Peyer's patch (tissue), 4 donors: ENCODE results near the gene SLC3A2. TPM values are rescaled to one million over a fixed set of nuclear protein-coding genes. Genes with fewer than 3 reads are reported as not detected.
A peak's percentile ranks its signal among the peaks of the same experiment; 100 is the strongest.
"Not testable (repeated sequence)": the region's sequence is repeated elsewhere in the genome, so short reads cannot be mapped to it uniquely, and the experiment has no call there.

Experiments
- DNase-seq, 3 donors: peaks; one replicate each; pipeline ENCODE4 v3.0.0-alpha.2; 2017 to 2019
- H3K27ac ChIP-seq, 4 donors: fragments of 200-600 bp; sonication (generic); one replicate each; pipeline ENCODE4 v1.5.1; 2016 to 2019
- H3K27me3 ChIP-seq, 2 donors: fragments of 200-600 bp; sonication (generic); one replicate each; pipeline ENCODE4 v1.5.1; 2019
- H3K36me3 ChIP-seq, 3 donors: fragments of 200-600 bp; sonication (generic); one replicate each; pipeline ENCODE4 v1.5.1; 2016 to 2019
- H3K4me1 ChIP-seq, 4 donors: fragments of 200-600 bp; sonication (generic); one replicate each; pipeline ENCODE4 v1.5.1; 2016 to 2019
- H3K4me3 ChIP-seq, 4 donors: fragments of 200-600 bp; sonication (generic); 1 replicate in 3 of 4; 2 replicates in 1 of 4; pipeline ENCODE4 v1.5.1; 2016 to 2019; ENCODE audit warnings: mild to moderate bottlenecking in 1 of 4
- H3K9me3 ChIP-seq, 4 donors: fragments of 200-600 bp; sonication (generic); one replicate each; pipeline ENCODE4 v1.5.1; 2016 to 2019; ENCODE audit warnings: mild to moderate bottlenecking in 1 of 4
- CTCF ChIP-seq, 6 experiments: fragments of 450-650 bp in 4 of 6; fragments of 200-600 bp in 2 of 6; sonication (generic) in 1 of 6; IDR thresholded peaks; one replicate each; pipeline ENCODE4 v1.5.1; 2017 to 2019; ENCODE audit warnings: antibody characterized with exemption in 6 of 6, mild to moderate bottlenecking in 3 of 6, moderate library complexity in 1 of 6
- POLR2A ChIP-seq, 2 donors: fragments of 450-650 bp; IDR thresholded peaks; one replicate each; pipeline ENCODE4 v1.5.1; 2017; ENCODE audit warnings: antibody characterized with exemption in 2 of 2, mild to moderate bottlenecking in 2 of 2, moderate library complexity in 2 of 2
- total RNA-seq, 4 donors: library from RNA; depleted of rRNA; stranded (reverse); fragments of >200 nt; gene quantifications; one replicate each; pipeline ENCODE4 v1.1.0, GENCODE V29; 2016

Gene SLC3A2
- total RNA-seq, 4 donors from 2014 or later, result 64.4 to 253 (median 207) TPM

GRCh38 chr11:62835336-62835735, 45.4 kb upstream of the SLC3A2 start:
- Histone ChIP-seq H3K27me3 (no peaks in the 10 kb centered on the region), H3K4me3 (no peak overlapping the region), H3K9me3 (no peaks in the 10 kb centered on the region), H3K27ac (no peak overlapping the region), H3K4me1 (peaks cover 0 to 37% (median 15%) of the 10 kb centered on the region in 4 donors), H3K36me3 (peaks cover 0 to 21% (median 0%) of the 10 kb centered on the region in 3 donors)
- TF ChIP-seq POLR2A (IDR thresholded peaks at IDR 0.05) (no peak), CTCF (IDR thresholded peaks at IDR 0.05) (no peak)
- DNase-seq, result no peak

- Histone ChIP-seq H3K27me3 (no peaks in the 10 kb centered on the region), H3K9me3 (no peaks in the 10 kb centered on the region), H3K36me3 (peaks cover 0 to 18% (median 0%) of the 10 kb centered on the region in 3 donors), H3K4me1 (peaks cover 0 to 18% (median 6%) of the 10 kb centered on the region in 4 donors), H3K27ac (peak within 1 kb of the TSS; percentile 97 to 99 (median 98)), H3K4me3 (peak within 1 kb of the TSS; percentile 74 to 94 (median 84))
- TF ChIP-seq POLR2A (IDR thresholded peaks at IDR 0.05) (peak; percentile 48 to 93), CTCF (IDR thresholded peaks at IDR 0.05) (peak in 1 of 6 experiments; percentile 8)
- peak; percentile 93 to 97 (median 95) for DNase-seq
These were observed 41.4 kb upstream of the SLC3A2 start, which contains the start of gene WDR74 for GRCh38 chr11:62839050-62839945. Gene WDR74, minus strand, starts transcription at chr11:62839590. Its CDS starts 20 bp downstream, at chr11:62839570.

- not testable (repeated sequence) for H3K27me3 ChIP-seq, H3K36me3 ChIP-seq, H3K9me3 ChIP-seq
- peak overlapping the region; percentile 97 to 99 (median 98) for H3K27ac ChIP-seq
- peaks cover 0 to 16% (median 6%) of the 10 kb centered on the region in 4 donors for H3K4me1 ChIP-seq
- H3K4me3 ChIP-seq, result peak overlapping the region; percentile 74 to 94 (median 84)
- peak; percentile 60 to 82 (median 68) for DNase-seq
These were observed 39.9 kb upstream of the SLC3A2 start for GRCh38 chr11:62840721-62841360.

GRCh38 chr11:62841361-62842170, 39.1 kb upstream of the SLC3A2 start:
- no peaks in the 10 kb centered on the region for H3K36me3 ChIP-seq
- H3K27me3 ChIP-seq, result no peaks in the 10 kb centered on the region
- TF ChIP-seq POLR2A (IDR thresholded peaks at IDR 0.05) (peak; percentile 99 to 100), CTCF (IDR thresholded peaks at IDR 0.05) (no peak)
- peaks cover 0 to 16% (median 6%) of the 10 kb centered on the region in 4 donors for H3K4me1 ChIP-seq
- peak overlapping the region; percentile 97 to 99 (median 98) for H3K27ac ChIP-seq
- peak overlapping the region; percentile 74 to 94 (median 84) for H3K4me3 ChIP-seq
- H3K9me3 ChIP-seq, result no peaks in the 10 kb centered on the region
- DNase-seq, result peak; percentile 79 to 94 (median 82)

- no peaks in the 10 kb centered on the region for H3K27me3 ChIP-seq
- DNase-seq, result peak in 2 of 3 donors; percentile 57 to 76
- no peaks in the 10 kb centered on the region for H3K36me3 ChIP-seq
- H3K4me3 ChIP-seq, result peak overlapping the region; percentile 41 to 94 (median 55)
- H3K9me3 ChIP-seq, result no peaks in the 10 kb centered on the region
- H3K27ac ChIP-seq, result peak overlapping the region; percentile 97 to 99 (median 98)
- TF ChIP-seq POLR2A (IDR thresholded peaks at IDR 0.05) (no peak), CTCF (IDR thresholded peaks at IDR 0.05) (no peak)
- peaks cover 0 to 16% (median 6%) of the 10 kb centered on the region in 4 donors for H3K4me1 ChIP-seq
These were observed 38.4 kb upstream of the SLC3A2 start for GRCh38 chr11:62842171-62842741.

GRCh38 chr11:62842891-62843290, 37.8 kb upstream of the SLC3A2 start:
- not testable (repeated sequence) for H3K9me3 ChIP-seq, DNase-seq, H3K36me3 ChIP-seq, H3K4me3 ChIP-seq, H3K27me3 ChIP-seq
- Histone ChIP-seq H3K27ac (peak overlapping the region; percentile 97 to 99 (median 98)), H3K4me1 (peaks cover 0 to 16% (median 6%) of the 10 kb centered on the region in 4 donors)
